ENCODE measurements around the gene POLH. TPM values are rescaled to one million over a fixed set of nuclear protein-coding genes. Genes with fewer than 3 reads are reported as not detected.

The POLH gene

Small RNAs within 50 kb of the gene (small RNA-seq; reads per million reads assigned to genes)
- not detected for gene RF00426

All from skeletal muscle satellite cell (primary cell).